Activated CD4-positive, alpha-beta T cell treated with anti-CD3 and anti-CD28 coated beads for 4 hours (primary cell): ENCODE results near the gene HOXA13.

Experiments
- DNase-seq, 2 donors: peaks; one replicate each; pipeline ENCODE4 v3.0.0-alpha.2; 2020

Gene HOXA13

GRCh38 chr7:27146491-27147198 lies 53.2 kb downstream of the HOXA13 start:
- no peak for DNase-seq

GRCh38 chr7:27145914-27146412 lies 53.9 kb downstream of the HOXA13 start:
- DNase-seq, result no peak

DNA sequence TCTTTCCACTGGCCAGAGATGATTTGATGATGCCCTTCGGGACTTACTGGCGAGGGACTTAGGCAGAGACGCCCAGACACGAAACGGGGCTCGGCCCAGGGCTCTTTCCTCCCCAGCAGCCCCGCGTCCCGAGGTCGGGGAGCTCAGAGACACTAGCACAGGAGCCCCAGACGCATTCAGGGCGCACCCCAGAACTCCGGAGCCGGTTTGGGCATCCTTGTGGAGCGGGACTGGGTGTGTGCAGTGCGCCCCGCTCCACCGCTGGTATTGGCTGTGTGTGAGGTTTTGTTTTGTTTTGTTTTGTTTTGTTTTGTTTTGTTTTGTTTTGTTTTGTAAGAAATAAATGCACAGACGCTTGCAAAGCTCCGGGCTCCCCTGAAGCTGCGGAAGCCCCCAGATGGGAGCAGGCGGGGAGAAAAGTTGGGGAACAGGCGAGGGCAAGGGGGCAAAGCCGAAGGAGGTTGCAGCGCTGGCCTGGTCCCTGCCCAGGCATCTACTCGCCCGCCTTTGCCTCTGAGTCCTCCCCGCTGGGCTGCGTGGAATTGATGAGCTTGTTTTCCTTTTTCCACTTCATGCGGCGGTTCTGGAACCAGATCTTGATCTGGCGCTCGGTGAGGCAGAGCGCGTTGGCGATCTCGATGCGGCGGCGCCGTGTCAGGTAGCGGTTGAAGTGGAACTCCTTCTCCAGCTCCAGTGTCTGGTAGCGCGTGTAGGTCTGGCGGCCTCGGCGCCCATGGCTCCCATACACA lies 54.6 kb downstream of the HOXA13 start:
- no peak for DNase-seq

DNA sequence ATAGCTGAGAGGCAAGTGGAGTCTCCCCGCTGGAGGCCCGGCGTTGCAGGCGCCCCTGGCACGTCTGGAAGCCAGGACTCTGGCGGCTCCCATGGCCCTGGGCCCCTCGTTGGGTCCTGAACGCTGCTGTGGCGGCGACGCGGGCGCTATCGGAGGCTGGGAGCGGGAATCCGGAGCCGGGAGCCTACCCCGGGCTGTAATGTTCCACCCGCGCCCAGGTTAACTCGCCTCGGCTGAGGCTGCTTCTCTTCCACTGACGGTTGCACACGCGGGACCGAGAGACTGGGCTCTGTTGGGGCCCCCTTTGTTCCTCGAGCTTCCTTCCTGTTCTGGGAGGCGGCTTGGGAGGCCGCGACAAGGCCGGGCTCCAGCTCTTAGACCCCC lies 55.1 kb downstream of the HOXA13 start:
- no peak for DNase-seq
